Thyroid gland (tissue), 4 donors: ENCODE data around the gene COTL1. TPM values are rescaled to one million over a fixed set of nuclear protein-coding genes. Genes with fewer than 3 reads are reported as not detected.

ENCODE experiments used
- DNase-seq, 2 donors: peaks; one replicate each; pipeline ENCODE4 v3.0.0-alpha.2; 2019
- H3K27ac ChIP-seq, 3 donors: fragments of 200-600 bp; sonication (generic); 1 replicate in 2 of 3; 2 replicates in 1 of 3; pipeline ENCODE4 v1.5.1; 2016 to 2019; ENCODE audit warnings: mild to moderate bottlenecking in 1 of 3, moderate library complexity in 1 of 3
- H3K27me3 ChIP-seq: fragments of 200-600 bp; sonication (generic); one replicate; pipeline ENCODE4 v1.5.1; 2019
- H3K36me3 ChIP-seq, 2 donors: fragments of 200-600 bp; sonication (generic); one replicate each; pipeline ENCODE4 v1.5.1; 2016 to 2019
- H3K4me1 ChIP-seq, 2 donors: fragments of 200-600 bp; sonication (generic); one replicate each; pipeline ENCODE4 v1.5.1; 2017 to 2019
- H3K4me3 ChIP-seq, 3 donors: fragments of 200-600 bp; sonication (generic); replicated peaks in 1 of 3; 1 replicate in 2 of 3; 2 replicates in 1 of 3; pipeline ENCODE4 v1.5.1; 2016; ENCODE audit warnings: mild to moderate bottlenecking in 1 of 3
- H3K9me3 ChIP-seq: fragments of 200-600 bp; sonication (generic); one replicate; pipeline ENCODE4 v1.5.1; 2017
- CTCF ChIP-seq, 6 experiments: fragments of 200-600 bp in 3 of 6; fragments of 450-650 bp in 3 of 6; sonication (generic) in 3 of 6; IDR thresholded peaks; one replicate each; pipeline ENCODE4 v1.5.1; 2016 to 2019; ENCODE audit warnings: antibody characterized with exemption in 6 of 6, mild to moderate bottlenecking in 2 of 6, inconsistent platforms in 1 of 6, moderate library complexity in 1 of 6
- POLR2A ChIP-seq, 2 donors: fragments of 450-650 bp; IDR thresholded peaks; one replicate each; pipeline ENCODE4 v1.6.1; 2017; ENCODE audit warnings: antibody characterized with exemption in 2 of 2, mild to moderate bottlenecking in 2 of 2, moderate library complexity in 1 of 2
- WGBS, 2 donors: methylation state at CpG; one replicate each; pipeline ENCODE4 v1.1.5; 2017; 5-methylcytosine and 5-hydroxymethylcytosine counted together
- intact Hi-C: fragments of 100-400 bp; cut with DNase I; formaldehyde crosslinking; loops from one replicate; pipeline ENCODE4 v1.15.1; 2023
- total RNA-seq, 4 donors: library from RNA; depleted of rRNA; stranded (reverse); fragments of >200 nt; gene quantifications; one replicate each; pipeline ENCODE4 v1.2.3, GENCODE V29; 2016

The COTL1 gene
- total RNA-seq, 4 donors from 2014 or later: 26.0 to 39.7 (median 31.4) TPM

- peak; percentile 84 to 90 for DNase-seq
- no peak overlapping the region for H3K4me3 ChIP-seq
- no peaks in the 10 kb centered on the region for H3K27me3 ChIP-seq
- H3K27ac ChIP-seq: peak overlapping the region; percentile 29 to 83 (median 82)
- H3K36me3 ChIP-seq: no peaks in the 10 kb centered on the region
- peaks cover 43 to 67% of the 10 kb centered on the region in 2 donors for H3K4me1 ChIP-seq
- 30 to 34% methylated on average over 21 to 23 of the region's 23 CpGs for WGBS, 2 donors
- TF ChIP-seq POLR2A (IDR thresholded peaks at IDR 0.05) (peak in 1 of 2 donors; percentile 14), CTCF (IDR thresholded peaks at IDR 0.05) (no peak)
- no peaks in the 10 kb centered on the region for H3K9me3 ChIP-seq
- intact Hi-C loops: no loop called here
These were observed 14.6 kb downstream of the COTL1 start for GRCh38 chr16:84603140-84603816.

GRCh38 chr16:84600343-84601229 lies 17.3 kb downstream of the COTL1 start:
- 85 to 89% methylated on average over 25 of the region's 25 CpGs for WGBS, 2 donors
- peak overlapping the region in 2 of 3 donors; percentile 37 to 81 for H3K27ac ChIP-seq
- intact Hi-C loops: no loop called here
- no peaks in the 10 kb centered on the region for H3K9me3 ChIP-seq
- TF ChIP-seq CTCF (IDR thresholded peaks at IDR 0.05) (no peak), POLR2A (IDR thresholded peaks at IDR 0.05) (no peak)
- peaks cover 31 to 56% of the 10 kb centered on the region in 2 donors for H3K4me1 ChIP-seq
- H3K4me3 ChIP-seq: no peak overlapping the region
- H3K27me3 ChIP-seq: no peaks in the 10 kb centered on the region
- H3K36me3 ChIP-seq: no peaks in the 10 kb centered on the region
- DNase-seq: no peak

- TF ChIP-seq CTCF (IDR thresholded peaks at IDR 0.05) (no peak), POLR2A (IDR thresholded peaks at IDR 0.05) (peak in 1 of 2 donors; percentile 12)
- peak overlapping the region in 1 of 3 donors; percentile 14 for H3K4me3 ChIP-seq
- intact Hi-C loops: no loop called here
- H3K9me3 ChIP-seq: no peaks in the 10 kb centered on the region
- peaks cover 28 to 53% of the 10 kb centered on the region in 2 donors for H3K4me1 ChIP-seq
- no peaks in the 10 kb centered on the region for H3K36me3 ChIP-seq
- no peaks in the 10 kb centered on the region for H3K27me3 ChIP-seq
- H3K27ac ChIP-seq: peak overlapping the region; percentile 37 to 81 (median 58)
- DNase-seq: peak; percentile 53 to 55
- WGBS, 2 donors: 25 to 32% methylated on average over 12 of the region's 12 CpGs
These were observed 18.2 kb downstream of the COTL1 start for GRCh38 chr16:84599521-84600202.

GRCh38 chr16:84598360-84598759 lies 19.5 kb downstream of the COTL1 start:
- no peaks in the 10 kb centered on the region for H3K27me3 ChIP-seq
- no peak overlapping the region for H3K4me3 ChIP-seq
- 78 to 81% methylated on average over 6 of the region's 6 CpGs for WGBS, 2 donors
- H3K9me3 ChIP-seq: no peaks in the 10 kb centered on the region
- H3K4me1 ChIP-seq: peaks cover 26 to 40% of the 10 kb centered on the region in 2 donors
- no peak for TF ChIP-seq CTCF (IDR thresholded peaks at IDR 0.05)
- no peak for TF ChIP-seq POLR2A (IDR thresholded peaks at IDR 0.05)
- no peaks in the 10 kb centered on the region for H3K36me3 ChIP-seq
- DNase-seq: no peak
- H3K27ac ChIP-seq: peak overlapping the region in 1 of 3 donors; percentile 37
- intact Hi-C loops: no loop called here
